K562 (cell line): ENCODE data around the gene CWF19L1. TPM values are rescaled to one million over a fixed set of nuclear protein-coding genes. Genes with fewer than 3 reads are reported as not detected.

Source experiments
- ATAC-seq: fragments of 200-7000 bp; cut with Tn5 transposase; 3 replicates; pipeline ENCODE4 v1.9.1; 2020; ENCODE audit warnings: moderate library complexity
- BruUV-seq: library from RNA; stranded (reverse); fragments of 400-500 nt; replicated peaks from 2 replicates; lab custom pipeline; 2021; lab: Mats Ljungman, UMichigan
- CTCF ChIA-PET: fragments of 300-600 bp; formaldehyde crosslinking; extraction: SDS; loops from one replicate; lab custom pipeline; 2021; ENCODE audit warnings: low intra/inter-chr PET ratio; lab: Yijun Ruan, JAX
- POLR2A ChIA-PET: fragments of 300-600, 350-650 bp; sonication (Branson Sonifier 250); formaldehyde crosslinking; extraction: SDS; loops from one replicate; lab custom pipeline; 2021; ENCODE audit warnings: antibody characterized with exemption, inconsistent platforms; lab: Yijun Ruan, JAX
- DNase-seq, 4 experiments: peaks; one replicate each; pipeline versions ENCODE4 v3.0.0 to v3.0.0-alpha.2; 2011 to 2018; ENCODE audit warnings: low spot score in 3 of 4, mixed read lengths in 3 of 4; ENCODE audit errors: extremely low read depth in 1 of 4
- FAIRE-seq: peaks from 2 replicates; lab custom pipeline; 2011; peaks lifted over from hg19 to GRCh38; lab: Jason Lieb, UNC
- H2AFZ ChIP-seq: 2 replicates; pipeline ENCODE4 v1.6.0; 2011; ENCODE audit warnings: low read depth, low read length, control low read depth, inconsistent platforms
- H3K27ac ChIP-seq: fragments of 200-600 bp; 3 replicates; pipeline ENCODE4 v1.8.0; 2011; ENCODE audit warnings: low read depth, mild to moderate bottlenecking, control low read depth, inconsistent platforms, low read length, moderate library complexity, mixed read lengths; ENCODE audit errors: extremely low read depth
- H3K27me3 ChIP-seq, 2 experiments: fragments of 300-600 bp in 1 of 2; 2 replicates in 1 of 2; 3 replicates in 1 of 2; pipeline versions ENCODE4 v1.6.0 to v1.8.0; 2011; ENCODE audit warnings: inconsistent platforms in 2 of 2, low read length in 2 of 2, mild to moderate bottlenecking in 1 of 2, mixed read lengths in 1 of 2, moderate library complexity in 1 of 2; ENCODE audit not compliant: control insufficient read depth in 2 of 2, insufficient read depth in 2 of 2
- H3K36me3 ChIP-seq: fragments of 300-600 bp; 3 replicates; pipeline ENCODE4 v1.8.0; 2011; ENCODE audit warnings: mild to moderate bottlenecking, low read length, inconsistent platforms; ENCODE audit not compliant: control insufficient read depth, insufficient read depth
- H3K4me1 ChIP-seq, 2 experiments: fragments of 200-600 bp in 1 of 2; replicated peaks in 1 of 2; 2 replicates in 1 of 2; 3 replicates in 1 of 2; pipeline versions ENCODE4 v1.5.1 to v1.8.0; 2011; ENCODE audit warnings: inconsistent platforms in 2 of 2, low read length in 2 of 2, mild to moderate bottlenecking in 1 of 2, mixed read lengths in 1 of 2, moderate library complexity in 1 of 2; ENCODE audit not compliant: control insufficient read depth in 2 of 2, insufficient read depth in 2 of 2
- H3K4me2 ChIP-seq: 2 replicates; pipeline ENCODE4 v1.6.1; 2011; ENCODE audit warnings: low read length, control low read depth, inconsistent platforms, mixed read lengths; ENCODE audit not compliant: insufficient read depth
- H3K4me3 ChIP-seq: fragments of 200-600 bp; sonication (generic), shearing (Covaris generic); 2 replicates; pipeline ENCODE4 v1.5.1; 2016; ENCODE audit warnings: control low read depth, inconsistent platforms
- H3K79me2 ChIP-seq: fragments of 200-600 bp; 3 replicates; pipeline ENCODE4 v1.8.0; 2011; ENCODE audit warnings: low read length, inconsistent platforms; ENCODE audit not compliant: control insufficient read depth, insufficient read depth
- H3K9ac ChIP-seq, 2 experiments: 2 replicates each; pipeline versions ENCODE4 v1.6.0 to v1.6.1; 2011; ENCODE audit warnings: low read depth in 2 of 2, low read length in 2 of 2, control low read depth in 1 of 2, inconsistent platforms in 1 of 2, mild to moderate bottlenecking in 1 of 2, mixed read lengths in 1 of 2; ENCODE audit not compliant: insufficient read depth in 1 of 2
- H3K9me1 ChIP-seq: one replicate; pipeline ENCODE4 v1.6.0; 2011; ENCODE audit warnings: inconsistent platforms, mild to moderate bottlenecking, low read length, moderate library complexity; ENCODE audit not compliant: control insufficient read depth, insufficient read depth
- H3K9me3 ChIP-seq: replicated peaks from 2 replicates; pipeline ENCODE4 v1.5.1; 2011; ENCODE audit warnings: low read depth, low read length, inconsistent platforms; ENCODE audit not compliant: control insufficient read depth, insufficient read depth
- H4K20me1 ChIP-seq: replicated peaks from 2 replicates; pipeline ENCODE4 v1.6.1; 2011; ENCODE audit warnings: low read length, inconsistent platforms, mixed read lengths; ENCODE audit not compliant: control insufficient read depth, insufficient read depth
- CREB1 ChIP-seq, 2 experiments: sonication (generic) in 1 of 2; formaldehyde crosslinking in 1 of 2; IDR thresholded peaks; 2 replicates each; pipeline versions ENCODE4 v1.6.1 to v1.8.0; 2012 to 2022; ENCODE audit warnings: inconsistent platforms in 1 of 2, mild to moderate bottlenecking in 1 of 2, missing genetic modification reagents in 1 of 2, moderate library complexity in 1 of 2
- EP300 ChIP-seq: IDR thresholded peaks from 2 replicates; pipeline ENCODE4 v1.6.1; 2012; ENCODE audit warnings: low read length, improper control_type of control experiment
- KLF6 ChIP-seq: fragments of 250-450 bp; sonication (Bioruptor Pico); IDR thresholded peaks from 2 replicates; pipeline ENCODE4 v1.4.0; 2020; ENCODE audit warnings: mild to moderate bottlenecking, moderate library complexity, borderline replicate concordance
- MCM7 ChIP-seq, 2 experiments: fragments of 450-650 bp; IDR thresholded peaks; 2 replicates each; pipeline ENCODE4 v1.6.1; 2016 to 2018
- MYNN ChIP-seq, 2 experiments: sonication (generic); formaldehyde crosslinking in 1 of 2; IDR thresholded peaks; 2 replicates each; pipeline versions ENCODE4 v1.5.0 to v1.6.1; 2016 to 2020; ENCODE audit warnings: antibody characterized with exemption in 1 of 2, missing genetic modification reagents in 1 of 2
- STAT5B ChIP-seq: fragments of 250-450 bp; sonication (Bioruptor Pico); IDR thresholded peaks from 2 replicates; pipeline ENCODE4 v1.8.0; 2021; ENCODE audit warnings: mild to moderate bottlenecking, inconsistent platforms
- ZBTB1 ChIP-seq: sonication (generic); formaldehyde crosslinking; IDR thresholded peaks from 2 replicates; pipeline ENCODE4 v1.8.1; 2023; ENCODE audit warnings: missing genetic modification reagents, low read depth, mild to moderate bottlenecking, borderline replicate concordance
- ZNF316 ChIP-seq: fragments of 450-650 bp; IDR thresholded peaks from 2 replicates; pipeline ENCODE4 v1.6.1; 2016
- WGBS: fragments of 100-300 bp; shearing (Covaris generic); methylation state at CpG from one replicate; pipeline ENCODE4 v1.1.6; 2016; ENCODE audit warnings: low coverage, mixed read lengths; ENCODE audit not compliant: insufficient coverage; ENCODE audit errors: missing lambda C conversion rate; 5-methylcytosine and 5-hydroxymethylcytosine counted together
- in situ Hi-C: fragments of 300-500 bp; cut with MboI; formaldehyde crosslinking; loops from 4 replicates; pipeline ENCODE4 v1.15.0; 2018; ENCODE audit warnings: inconsistent platforms, mixed read lengths
- intact Hi-C: fragments of 100-400 bp; cut with micrococcal nuclease; formaldehyde crosslinking; loops from 2 replicates; pipeline ENCODE4 v1.14.2; 2022
- polyA plus RNA-seq, 8 experiments: library from polyadenylated mRNA; depleted of rRNA in 4 of 8; stranded (reverse) in 5 of 8; unstranded in 3 of 8; fragments of >200 nt; fragmentation: Nextera tagmentation in 2 of 8; fragmentation: Illumina TruSeq in 1 of 8; extraction: Ambion mirVana in 2 of 8; extraction: Trizol in 1 of 8; gene quantifications; 2 replicates each; pipeline versions ENCODE4 v1.2.1 to v1.2.3, GENCODE V29; 2011 to 2014; ENCODE audit warnings: inconsistent platforms in 1 of 8, missing spikeins in 1 of 8
- total RNA-seq, 7 experiments: library from RNA; depleted of rRNA in 6 of 7; stranded (reverse); fragments of >200 nt in 6 of 7; fragmentation: Illumina TruSeq in 2 of 7; extraction: Trizol in 2 of 7; gene quantifications; 2 replicates each; pipeline versions ENCODE4 v1.2.1 to v1.2.3, GENCODE V29; 2011 to 2021; ENCODE audit warnings: low replicate concordance in 1 of 7
- TF ChIP-seq, protein P1 (sequence below): fragments of 250-450 bp; sonication (Bioruptor Pico); IDR thresholded peaks from 2 replicates; pipeline ENCODE4 v1.8.0; 2021; ENCODE audit warnings: moderate library complexity, mild to moderate bottlenecking, inconsistent platforms
- TF ChIP-seq, protein P2 (sequence below): fragments of 200-800 bp; sonication (Bioruptor generic); IDR thresholded peaks from 2 replicates; pipeline ENCODE4 v1.6.1; 2017; ENCODE audit warnings: missing genetic modification characterization, missing compliant biosample characterization
- TF ChIP-seq, protein P3 (sequence below): fragments of 250-450 bp; sonication (Bioruptor Pico); IDR thresholded peaks from 2 replicates; pipeline ENCODE4 v1.5.0; 2020; ENCODE audit warnings: mild to moderate bottlenecking, borderline replicate concordance
- TF ChIP-seq, protein P4 (sequence below): sonication (generic); formaldehyde crosslinking; IDR thresholded peaks from 2 replicates; pipeline ENCODE4 v1.8.0; 2022; ENCODE audit warnings: missing genetic modification reagents, mild to moderate bottlenecking, moderate library complexity, borderline replicate concordance
- TF ChIP-seq, protein P5 (sequence below), 2 experiments: IDR thresholded peaks; 2 replicates each; pipeline ENCODE4 v1.6.1; 2012; ENCODE audit warnings: improper control_type of control experiment in 2 of 2, low read depth in 2 of 2, low read length in 2 of 2, borderline replicate concordance in 1 of 2

Gene CWF19L1
- total and polyA plus RNA-seq, 9 of the 15 experiments (the other 6 are each of a cell fraction or from before 2014, with no cell fraction given): 19.5 to 49.9 (median 30.9) TPM

DNA sequence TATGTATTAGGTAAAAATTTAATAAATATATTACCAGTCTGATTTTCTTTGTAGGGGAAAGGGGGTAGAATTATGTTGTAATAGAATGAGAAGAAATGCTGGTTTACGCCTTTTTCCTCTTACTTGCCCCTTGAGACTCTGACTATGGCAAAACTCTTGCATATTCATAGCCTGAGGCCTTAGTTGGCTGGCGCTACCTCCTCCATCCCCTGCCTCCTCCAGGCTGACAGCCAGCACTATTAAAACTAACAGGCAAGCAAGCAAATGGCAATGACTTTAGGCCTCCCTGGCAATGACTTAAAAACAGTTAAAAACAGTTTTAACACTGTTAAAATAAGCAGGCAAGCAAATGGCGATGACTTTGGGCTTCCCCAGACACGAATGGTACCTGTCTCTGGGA is 48.2 kb upstream of the CWF19L1 start:
- H3K4me3 ChIP-seq: no peak overlapping the region
- H3K27me3 ChIP-seq: peaks cover 6 to 9% of the 10 kb centered on the region in 2 experiments; a peak in 4 of 5 replicates
- no peaks in the 10 kb centered on the region for H3K79me2 ChIP-seq
- no peak overlapping the region for H3K9ac ChIP-seq
- ATAC-seq (no peak), FAIRE-seq (no peak), DNase-seq (no peak)
- 13% methylated on average over 4 of the region's 4 CpGs for WGBS
- in situ Hi-C loops: no loop called here
- no peaks in the 10 kb centered on the region for H3K36me3 ChIP-seq
- H3K4me2 ChIP-seq: no peak overlapping the region
- CTCF ChIA-PET: no interaction called here
- POLR2A ChIA-PET: interaction anchor here (0.7 kb wide), 1 partner anchor 15 kb away, joined by 3 read pairs; no protein-coding TSS in a partner anchor
- no peaks in the 10 kb centered on the region for H4K20me1 ChIP-seq
- no peak overlapping the region for H2AFZ ChIP-seq
- no peak overlapping the region for H3K27ac ChIP-seq
- BruUV-seq: no TSS peak
- no peaks in the 10 kb centered on the region for H3K9me1 ChIP-seq
- H3K4me1 ChIP-seq: no peaks in the 10 kb centered on the region; a peak in 1 of 5 replicates
- H3K9me3 ChIP-seq: no peaks in the 10 kb centered on the region
- intact Hi-C loops: no loop called here
- TF ChIP-seq, protein P1, sequence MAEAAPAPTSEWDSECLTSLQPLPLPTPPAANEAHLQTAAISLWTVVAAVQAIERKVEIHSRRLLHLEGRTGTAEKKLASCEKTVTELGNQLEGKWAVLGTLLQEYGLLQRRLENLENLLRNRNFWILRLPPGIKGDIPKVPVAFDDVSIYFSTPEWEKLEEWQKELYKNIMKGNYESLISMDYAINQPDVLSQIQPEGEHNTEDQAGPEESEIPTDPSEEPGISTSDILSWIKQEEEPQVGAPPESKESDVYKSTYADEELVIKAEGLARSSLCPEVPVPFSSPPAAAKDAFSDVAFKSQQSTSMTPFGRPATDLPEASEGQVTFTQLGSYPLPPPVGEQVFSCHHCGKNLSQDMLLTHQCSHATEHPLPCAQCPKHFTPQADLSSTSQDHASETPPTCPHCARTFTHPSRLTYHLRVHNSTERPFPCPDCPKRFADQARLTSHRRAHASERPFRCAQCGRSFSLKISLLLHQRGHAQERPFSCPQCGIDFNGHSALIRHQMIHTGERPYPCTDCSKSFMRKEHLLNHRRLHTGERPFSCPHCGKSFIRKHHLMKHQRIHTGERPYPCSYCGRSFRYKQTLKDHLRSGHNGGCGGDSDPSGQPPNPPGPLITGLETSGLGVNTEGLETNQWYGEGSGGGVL (CRISPR knock-in tag): no peak
- TF ChIP-seq, protein P2, sequence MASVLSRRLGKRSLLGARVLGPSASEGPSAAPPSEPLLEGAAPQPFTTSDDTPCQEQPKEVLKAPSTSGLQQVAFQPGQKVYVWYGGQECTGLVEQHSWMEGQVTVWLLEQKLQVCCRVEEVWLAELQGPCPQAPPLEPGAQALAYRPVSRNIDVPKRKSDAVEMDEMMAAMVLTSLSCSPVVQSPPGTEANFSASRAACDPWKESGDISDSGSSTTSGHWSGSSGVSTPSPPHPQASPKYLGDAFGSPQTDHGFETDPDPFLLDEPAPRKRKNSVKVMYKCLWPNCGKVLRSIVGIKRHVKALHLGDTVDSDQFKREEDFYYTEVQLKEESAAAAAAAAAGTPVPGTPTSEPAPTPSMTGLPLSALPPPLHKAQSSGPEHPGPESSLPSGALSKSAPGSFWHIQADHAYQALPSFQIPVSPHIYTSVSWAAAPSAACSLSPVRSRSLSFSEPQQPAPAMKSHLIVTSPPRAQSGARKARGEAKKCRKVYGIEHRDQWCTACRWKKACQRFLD: no peak
- TF ChIP-seq MCM7 (IDR thresholded peaks at IDR 0.05) (no peak), MYNN (IDR thresholded peaks at IDR 0.05) (no peak), MYNN (CRISPR knock-in tag; IDR thresholded peaks at IDR 0.05) (no peak), STAT5B (CRISPR knock-in tag) (no peak), KLF6 (CRISPR knock-in tag) (no peak), ZBTB1 (CRISPR knock-in tag) (no peak), ZNF316 (no peak), CREB1 (IDR thresholded peaks at IDR 0.05) (no peak), CREB1 (CRISPR knock-in tag; IDR thresholded peaks at IDR 0.05) (no peak), EP300 (no peak)
- TF ChIP-seq, protein P3, sequence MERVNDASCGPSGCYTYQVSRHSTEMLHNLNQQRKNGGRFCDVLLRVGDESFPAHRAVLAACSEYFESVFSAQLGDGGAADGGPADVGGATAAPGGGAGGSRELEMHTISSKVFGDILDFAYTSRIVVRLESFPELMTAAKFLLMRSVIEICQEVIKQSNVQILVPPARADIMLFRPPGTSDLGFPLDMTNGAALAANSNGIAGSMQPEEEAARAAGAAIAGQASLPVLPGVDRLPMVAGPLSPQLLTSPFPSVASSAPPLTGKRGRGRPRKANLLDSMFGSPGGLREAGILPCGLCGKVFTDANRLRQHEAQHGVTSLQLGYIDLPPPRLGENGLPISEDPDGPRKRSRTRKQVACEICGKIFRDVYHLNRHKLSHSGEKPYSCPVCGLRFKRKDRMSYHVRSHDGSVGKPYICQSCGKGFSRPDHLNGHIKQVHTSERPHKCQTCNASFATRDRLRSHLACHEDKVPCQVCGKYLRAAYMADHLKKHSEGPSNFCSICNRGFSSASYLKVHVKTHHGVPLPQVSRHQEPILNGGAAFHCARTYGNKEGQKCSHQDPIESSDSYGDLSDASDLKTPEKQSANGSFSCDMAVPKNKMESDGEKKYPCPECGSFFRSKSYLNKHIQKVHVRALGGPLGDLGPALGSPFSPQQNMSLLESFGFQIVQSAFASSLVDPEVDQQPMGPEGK (CRISPR knock-in tag): no peak
- TF ChIP-seq, protein P4, sequence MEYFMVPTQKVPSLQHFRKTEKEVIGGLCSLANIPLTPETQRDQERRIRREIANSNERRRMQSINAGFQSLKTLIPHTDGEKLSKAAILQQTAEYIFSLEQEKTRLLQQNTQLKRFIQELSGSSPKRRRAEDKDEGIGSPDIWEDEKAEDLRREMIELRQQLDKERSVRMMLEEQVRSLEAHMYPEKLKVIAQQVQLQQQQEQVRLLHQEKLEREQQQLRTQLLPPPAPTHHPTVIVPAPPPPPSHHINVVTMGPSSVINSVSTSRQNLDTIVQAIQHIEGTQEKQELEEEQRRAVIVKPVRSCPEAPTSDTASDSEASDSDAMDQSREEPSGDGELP (CRISPR knock-in tag): no peak
- TF ChIP-seq, protein P5, sequence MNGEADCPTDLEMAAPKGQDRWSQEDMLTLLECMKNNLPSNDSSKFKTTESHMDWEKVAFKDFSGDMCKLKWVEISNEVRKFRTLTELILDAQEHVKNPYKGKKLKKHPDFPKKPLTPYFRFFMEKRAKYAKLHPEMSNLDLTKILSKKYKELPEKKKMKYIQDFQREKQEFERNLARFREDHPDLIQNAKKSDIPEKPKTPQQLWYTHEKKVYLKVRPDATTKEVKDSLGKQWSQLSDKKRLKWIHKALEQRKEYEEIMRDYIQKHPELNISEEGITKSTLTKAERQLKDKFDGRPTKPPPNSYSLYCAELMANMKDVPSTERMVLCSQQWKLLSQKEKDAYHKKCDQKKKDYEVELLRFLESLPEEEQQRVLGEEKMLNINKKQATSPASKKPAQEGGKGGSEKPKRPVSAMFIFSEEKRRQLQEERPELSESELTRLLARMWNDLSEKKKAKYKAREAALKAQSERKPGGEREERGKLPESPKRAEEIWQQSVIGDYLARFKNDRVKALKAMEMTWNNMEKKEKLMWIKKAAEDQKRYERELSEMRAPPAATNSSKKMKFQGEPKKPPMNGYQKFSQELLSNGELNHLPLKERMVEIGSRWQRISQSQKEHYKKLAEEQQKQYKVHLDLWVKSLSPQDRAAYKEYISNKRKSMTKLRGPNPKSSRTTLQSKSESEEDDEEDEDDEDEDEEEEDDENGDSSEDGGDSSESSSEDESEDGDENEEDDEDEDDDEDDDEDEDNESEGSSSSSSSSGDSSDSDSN (IDR thresholded peaks at IDR 0.05; ENCODE audit: borderline replicate concordance in 1 of 2, low read depth in 2 of 2, low read length in 2 of 2): no peak
